Stimulated activated CD8-positive, alpha-beta memory T cell treated with anti-CD3 and anti-CD28 coated beads, Interleukin-4, amount 100 ng/mL, for 4 hours (primary cell): Measurements from ENCODE around the gene KAT5.
"Not testable (repeated sequence)": the region's sequence is repeated elsewhere in the genome, so short reads cannot be mapped to it uniquely, and the experiment has no call there.

Experiments
- DNase-seq, 2 donors: peaks; one replicate each; pipeline ENCODE4 v3.0.0-alpha.2; 2020; ENCODE audit warnings: low read depth in 2 of 2, low spot score in 1 of 2

KAT5 gene

DNA sequence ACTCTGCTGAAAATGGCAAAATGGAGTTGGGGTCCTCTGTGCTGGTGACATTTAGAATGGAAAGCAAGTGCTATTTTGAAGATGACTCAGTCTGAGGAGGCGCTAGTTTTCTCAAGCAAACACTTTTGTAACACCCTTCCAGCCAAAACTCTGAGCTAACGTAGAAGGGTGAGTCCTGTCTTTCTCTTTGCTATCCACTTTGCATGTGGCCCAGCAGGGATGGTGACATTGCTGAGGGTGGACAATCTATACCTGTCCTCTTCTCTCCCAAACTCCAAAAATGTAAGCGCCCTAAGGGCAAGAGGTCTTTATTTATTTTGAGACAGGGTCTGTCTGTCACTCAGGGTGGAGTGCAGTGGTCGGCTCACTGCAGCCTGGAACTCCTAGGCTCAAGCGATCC is 3.6 kb upstream of the KAT5 start:
- no peak for DNase-seq

DNA sequence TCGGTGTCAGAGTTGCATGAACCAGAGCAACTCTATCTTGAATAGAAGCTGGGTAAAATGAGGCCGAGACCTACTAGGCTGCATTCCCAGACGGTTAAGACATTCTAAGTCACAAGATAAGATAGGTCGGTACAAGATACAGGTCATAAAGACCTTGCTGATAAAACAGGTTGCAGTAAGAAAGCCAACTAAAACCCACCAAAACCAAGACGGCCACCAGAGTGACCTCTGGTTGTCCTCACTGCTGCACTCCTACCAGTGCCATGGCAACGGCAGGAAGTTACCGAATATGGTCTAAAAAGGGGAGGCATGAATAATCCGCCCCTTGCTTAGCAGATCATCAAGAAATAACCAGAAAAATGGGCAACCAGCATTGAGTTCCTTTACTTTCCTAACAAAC is 2.4 kb upstream of the KAT5 start:
- no peak for DNase-seq

DNA sequence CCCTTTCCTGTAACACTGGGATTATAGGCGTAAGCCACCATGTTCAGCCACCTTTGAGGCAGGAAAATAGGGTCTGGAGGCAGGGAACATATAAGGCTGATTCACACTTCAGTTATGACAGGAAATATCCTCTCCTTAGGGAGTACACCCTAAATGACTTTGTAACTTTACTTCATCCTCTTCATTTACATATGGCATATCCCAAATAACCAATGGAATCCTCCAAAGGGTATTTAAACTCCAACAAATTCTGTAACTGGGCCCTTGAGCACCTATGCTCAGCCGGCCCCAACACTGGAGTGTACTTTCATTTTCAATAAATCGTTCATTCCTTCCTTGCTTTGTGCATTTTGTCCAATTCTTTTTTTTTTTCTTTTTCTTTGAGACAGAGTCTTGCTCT is 1.6 kb upstream of the KAT5 start:
- DNase-seq = no peak

DNA sequence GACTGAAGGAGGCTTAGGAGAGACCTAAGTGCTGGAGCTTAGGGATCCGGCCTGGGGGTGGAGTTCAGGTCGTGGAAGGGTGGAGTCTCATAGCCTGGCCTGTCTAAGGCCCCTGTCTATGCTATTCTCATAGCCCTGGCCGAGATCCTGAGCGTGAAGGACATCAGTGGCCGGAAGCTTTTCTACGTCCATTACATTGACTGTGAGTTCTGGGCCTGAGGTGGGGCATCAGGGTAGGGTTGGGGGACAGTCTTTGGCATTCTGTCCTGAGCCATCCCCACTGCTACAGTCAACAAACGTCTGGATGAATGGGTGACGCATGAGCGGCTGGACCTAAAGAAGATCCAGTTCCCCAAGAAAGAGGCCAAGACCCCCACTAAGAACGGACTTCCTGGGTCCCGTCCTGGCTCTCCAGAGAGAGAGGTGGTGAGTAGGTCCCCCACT is 603 bp downstream of the KAT5 start:
- DNase-seq = no peak

DNA sequence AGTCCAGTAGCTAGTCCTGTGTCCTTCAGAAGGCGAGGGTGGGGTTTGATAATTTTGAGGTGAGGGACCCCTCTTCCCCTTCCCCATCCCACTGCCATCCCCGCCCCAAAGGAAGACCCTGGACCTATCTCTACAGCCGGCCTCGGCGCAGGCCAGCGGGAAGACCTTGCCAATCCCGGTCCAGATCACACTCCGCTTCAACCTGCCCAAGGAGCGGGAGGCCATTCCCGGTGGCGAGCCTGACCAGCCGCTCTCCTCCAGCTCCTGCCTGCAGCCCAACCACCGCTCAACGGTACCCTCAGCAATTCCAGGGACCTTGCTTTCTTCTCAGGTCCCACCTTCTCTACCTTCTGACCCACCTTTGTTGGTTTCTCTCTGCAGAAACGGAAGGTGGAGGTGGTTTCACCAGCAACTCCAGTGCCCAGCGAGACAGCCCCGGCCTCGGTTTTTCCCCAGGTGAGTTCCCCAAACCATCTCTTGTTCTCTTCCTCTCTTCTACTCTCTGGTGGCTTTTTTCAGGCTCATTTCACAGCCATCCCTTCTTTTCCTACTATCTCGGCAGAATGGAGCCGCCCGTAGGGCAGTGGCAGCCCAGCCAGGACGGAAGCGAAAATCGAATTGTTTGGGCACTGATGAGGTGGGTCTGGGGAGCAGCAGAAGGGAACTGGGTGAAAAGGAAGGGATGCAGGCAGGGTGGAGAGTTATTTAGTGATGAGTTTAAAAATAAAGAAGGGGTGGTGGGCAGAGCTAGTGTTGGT is 1.3 kb downstream of the KAT5 start:
- no peak for DNase-seq

DNA sequence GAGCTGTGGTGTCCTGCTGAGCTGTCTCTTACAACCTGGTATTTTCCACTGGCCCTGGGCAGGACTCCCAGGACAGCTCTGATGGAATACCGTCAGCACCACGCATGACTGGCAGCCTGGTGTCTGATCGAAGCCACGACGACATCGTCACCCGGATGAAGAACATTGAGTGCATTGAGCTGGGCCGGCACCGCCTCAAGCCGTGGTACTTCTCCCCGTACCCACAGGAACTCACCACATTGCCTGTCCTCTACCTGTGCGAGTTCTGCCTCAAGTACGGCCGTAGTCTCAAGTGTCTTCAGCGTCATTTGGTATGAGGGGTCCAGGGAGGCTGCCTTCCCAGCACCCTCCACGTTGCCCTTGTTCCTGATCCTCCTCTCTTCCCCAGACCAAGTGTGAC is 2.4 kb downstream of the KAT5 start:
- no peak for DNase-seq

DNA sequence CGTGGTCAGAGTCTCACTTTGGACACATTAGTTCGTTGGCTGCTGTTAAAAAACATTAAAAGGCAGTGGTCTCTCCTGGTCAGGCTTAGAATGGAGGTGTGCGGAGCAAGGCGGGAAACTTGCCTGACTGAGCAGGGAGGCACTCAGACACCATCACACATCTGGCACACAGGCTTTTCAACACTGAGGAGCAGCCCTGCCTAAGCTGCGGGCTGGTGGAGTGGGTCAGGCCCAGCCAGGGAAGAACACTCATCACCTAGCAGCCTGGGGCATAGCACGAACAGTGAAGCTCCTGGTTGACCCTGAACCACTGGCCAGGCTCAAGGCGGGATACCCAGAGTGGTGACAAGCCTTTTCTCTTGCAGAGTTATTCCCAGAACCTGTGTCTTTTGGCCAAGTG is 4.2 kb downstream of the KAT5 start:
- DNase-seq = no peak

DNA sequence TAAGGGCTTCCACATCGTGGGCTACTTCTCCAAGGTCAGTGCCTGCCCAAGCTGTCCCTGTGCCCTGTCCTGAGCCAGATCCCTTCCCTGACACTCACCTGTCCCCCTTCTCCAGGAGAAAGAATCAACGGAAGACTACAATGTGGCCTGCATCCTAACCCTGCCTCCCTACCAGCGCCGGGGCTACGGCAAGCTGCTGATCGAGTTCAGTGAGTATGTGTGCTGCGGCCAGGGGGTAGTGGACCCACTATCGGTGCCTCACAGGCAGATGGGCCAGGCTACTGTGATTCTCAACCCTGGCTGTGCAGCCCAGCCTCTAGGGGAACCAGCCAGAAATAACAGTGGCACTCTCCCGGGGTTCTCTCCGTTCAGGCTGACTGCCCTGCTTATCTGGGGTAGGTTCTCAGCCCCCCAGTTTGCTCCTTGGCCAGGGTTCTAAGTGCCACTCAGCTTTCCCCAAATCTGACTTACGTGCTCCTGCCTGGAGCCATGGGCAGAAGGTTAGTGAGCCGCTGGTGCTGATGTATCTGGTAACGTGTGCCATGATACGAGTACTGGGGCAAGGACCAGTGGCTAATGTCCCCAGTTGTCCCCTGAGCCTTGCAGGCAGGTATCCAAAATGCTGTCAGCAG is 4.8 kb downstream of the KAT5 start:
- DNase-seq = no peak

DNA sequence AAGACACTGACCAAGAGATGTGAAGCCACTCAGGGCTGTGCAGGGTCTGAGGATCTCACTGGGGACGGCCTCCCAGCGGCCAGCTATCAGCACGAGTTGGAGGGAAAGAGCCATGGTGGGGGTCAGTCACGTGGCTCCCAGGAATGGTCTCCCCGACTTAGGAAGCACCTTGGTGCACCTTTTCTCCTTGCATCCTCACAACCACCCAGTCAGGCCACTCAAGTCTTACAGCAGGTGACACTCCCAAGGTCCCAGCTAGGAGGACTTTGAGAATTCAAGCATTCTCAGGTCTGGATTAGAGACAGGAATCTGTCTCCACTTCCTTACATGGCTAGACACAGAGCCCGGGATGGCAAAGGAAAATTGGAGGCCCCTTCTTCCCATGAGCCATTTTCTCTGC is 5.9 kb downstream of the KAT5 start:
- DNase-seq = no peak

DNA sequence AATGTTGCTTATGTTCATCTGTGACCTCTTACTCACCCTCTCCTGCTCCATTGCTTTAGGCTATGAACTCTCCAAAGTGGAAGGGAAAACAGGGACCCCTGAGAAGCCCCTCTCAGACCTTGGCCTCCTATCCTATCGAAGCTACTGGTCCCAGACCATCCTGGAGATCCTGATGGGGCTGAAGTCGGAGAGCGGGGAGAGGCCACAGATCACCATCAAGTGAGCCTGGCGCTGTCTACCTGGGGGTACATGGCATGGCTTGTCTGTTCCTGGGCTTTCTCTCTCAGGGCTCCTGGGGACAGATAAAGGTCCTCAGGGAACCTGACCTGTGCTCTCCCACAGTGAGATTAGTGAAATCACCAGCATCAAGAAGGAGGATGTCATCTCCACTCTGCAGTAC is 6.5 kb downstream of the KAT5 start:
- DNase-seq = no peak

DNA sequence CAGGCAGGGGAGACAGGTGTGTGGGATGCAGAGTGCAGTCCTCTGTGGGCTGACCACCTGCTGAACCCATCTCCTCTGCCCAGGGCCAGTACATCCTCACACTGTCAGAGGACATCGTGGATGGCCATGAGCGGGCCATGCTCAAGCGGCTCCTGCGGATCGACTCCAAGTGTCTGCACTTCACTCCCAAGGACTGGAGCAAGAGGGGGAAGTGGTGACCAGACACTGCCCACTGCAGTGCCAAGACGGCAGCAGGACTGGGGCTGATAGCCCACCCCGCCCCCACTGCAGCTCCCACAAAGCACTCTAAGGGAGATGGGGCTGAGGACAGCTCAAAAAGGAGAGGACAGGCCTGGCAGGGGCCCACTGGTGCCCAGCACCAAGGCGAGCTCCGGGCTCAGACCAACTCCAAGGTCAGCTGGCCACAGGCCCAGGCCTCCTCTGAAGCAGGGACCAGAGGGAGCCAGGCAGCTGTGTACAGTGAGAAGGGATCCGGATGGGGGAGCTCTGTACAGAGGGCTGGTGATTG is 7.0 kb downstream of the KAT5 start:
- no peak for DNase-seq

DNA sequence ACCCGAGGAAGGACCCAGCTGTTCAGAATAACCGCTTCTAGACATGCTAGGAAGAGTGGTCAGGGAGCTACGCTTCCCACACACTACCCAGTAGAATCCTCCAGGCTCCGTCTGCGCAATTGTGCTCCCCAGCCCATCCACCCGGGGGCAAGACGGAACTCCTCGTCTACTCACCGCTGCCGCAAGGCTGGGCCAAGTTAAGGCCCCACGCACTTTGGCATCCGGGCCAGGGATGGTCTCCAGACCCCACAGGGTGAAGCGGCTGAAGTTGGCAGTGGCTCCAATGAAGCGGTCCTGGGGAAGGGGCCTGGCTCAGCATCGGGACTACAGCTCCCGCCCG is 7.8 kb downstream of the KAT5 start:
- DNase-seq = no peak

DNA sequence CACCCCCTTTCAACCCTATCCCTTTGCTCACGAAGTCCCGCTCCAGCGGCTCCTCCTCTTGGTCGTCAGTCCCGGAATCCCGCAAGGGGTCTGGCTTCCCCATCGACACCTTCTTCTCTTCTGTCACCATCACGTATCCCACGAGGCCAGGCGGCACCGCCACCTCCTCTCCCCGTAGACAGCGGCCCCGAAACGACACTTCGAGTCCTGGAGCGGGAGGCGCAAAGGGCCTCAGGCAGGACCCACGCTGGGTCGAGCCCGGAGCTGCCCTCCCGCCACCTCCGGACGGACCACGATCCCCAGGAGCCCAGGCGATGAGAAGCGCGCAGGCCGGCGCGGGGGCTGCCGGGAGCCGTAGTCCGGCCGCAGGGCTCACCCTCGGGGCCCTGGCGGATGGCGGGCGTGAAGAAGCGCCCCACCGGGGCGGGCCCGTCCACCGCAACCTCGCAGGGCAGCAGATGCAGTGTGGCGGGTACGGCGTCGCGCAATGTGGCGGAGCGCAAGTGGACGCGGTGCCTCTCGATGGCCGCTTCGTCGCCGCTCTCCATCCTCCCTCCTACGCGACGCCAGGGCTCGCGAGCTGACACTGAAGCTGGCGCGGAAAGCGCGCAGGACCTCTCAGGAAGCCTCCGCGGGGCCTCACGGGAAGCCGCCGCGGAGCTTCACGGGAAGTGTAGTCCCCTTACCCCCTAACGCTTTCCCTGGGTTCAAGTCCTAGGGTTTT is 8.3 kb downstream of the KAT5 start, which contains the start of gene RNASEH2C:
Gene RNASEH2C, minus strand, starts transcription at position 588 of the 724 bp plus-strand sequence. Its CDS starts 40 bp downstream, at position 548.
- peak; percentile 43 to 60 for DNase-seq

DNA sequence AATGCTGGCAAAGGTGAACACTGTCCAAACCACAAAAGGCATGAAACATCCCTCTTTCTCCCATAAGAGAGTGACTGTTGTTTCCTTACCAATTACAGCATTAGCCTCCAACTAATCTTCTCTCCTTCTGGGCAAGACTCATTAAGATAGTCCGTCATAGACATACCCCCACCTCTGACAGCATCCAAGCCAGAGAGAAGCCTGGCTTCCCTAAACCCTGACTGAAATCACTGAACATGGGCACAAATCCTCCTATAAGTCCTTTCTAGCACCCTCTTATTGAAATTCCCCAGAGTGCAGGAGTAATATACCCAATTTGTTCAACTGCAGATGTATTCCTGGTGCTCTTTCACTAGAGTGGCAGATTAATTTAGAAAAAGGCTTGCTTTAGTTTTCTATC is 10.2 kb downstream of the KAT5 start:
- DNase-seq = no peak

DNA sequence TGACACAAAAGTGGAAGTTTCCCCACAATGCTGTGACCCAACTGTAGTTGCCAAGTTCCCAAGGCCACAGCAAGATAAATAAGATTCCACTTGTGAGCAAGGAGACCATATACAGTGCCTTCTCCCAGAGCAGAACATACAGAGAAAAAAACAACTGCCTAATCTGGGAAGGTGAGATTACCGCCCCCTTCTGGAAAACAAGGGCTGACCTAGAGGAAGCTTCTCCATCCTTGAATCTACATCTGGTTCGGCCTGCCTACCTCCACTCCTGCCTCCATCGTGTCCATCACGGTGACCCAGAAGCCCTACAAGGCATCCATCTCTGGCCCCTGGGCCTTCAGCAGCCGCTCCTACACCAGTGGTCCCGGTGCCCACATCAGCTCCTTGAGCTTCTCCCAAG is 14.6 kb downstream of the KAT5 start:
- no peak for DNase-seq

DNA sequence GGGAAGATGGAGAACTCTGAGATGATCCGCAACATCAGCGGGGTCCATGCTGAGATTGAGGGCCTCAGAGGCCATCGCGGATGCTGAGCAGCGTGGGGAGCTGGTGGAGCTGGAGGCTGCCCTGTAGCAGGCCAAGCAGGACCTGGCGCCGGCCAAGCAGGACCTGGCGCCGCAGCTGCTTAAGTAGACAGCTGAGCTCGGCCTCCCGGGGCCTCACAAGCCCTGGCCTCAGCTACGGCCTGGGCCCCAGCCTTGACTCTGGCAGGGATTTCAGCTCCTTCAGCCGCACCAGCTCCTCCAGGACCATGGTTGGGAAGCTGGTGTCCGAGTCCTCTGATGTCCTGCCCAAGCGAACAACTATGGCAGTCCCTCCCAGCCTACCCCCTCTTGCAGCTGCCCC is 15.8 kb downstream of the KAT5 start:
- no peak for DNase-seq

DNA sequence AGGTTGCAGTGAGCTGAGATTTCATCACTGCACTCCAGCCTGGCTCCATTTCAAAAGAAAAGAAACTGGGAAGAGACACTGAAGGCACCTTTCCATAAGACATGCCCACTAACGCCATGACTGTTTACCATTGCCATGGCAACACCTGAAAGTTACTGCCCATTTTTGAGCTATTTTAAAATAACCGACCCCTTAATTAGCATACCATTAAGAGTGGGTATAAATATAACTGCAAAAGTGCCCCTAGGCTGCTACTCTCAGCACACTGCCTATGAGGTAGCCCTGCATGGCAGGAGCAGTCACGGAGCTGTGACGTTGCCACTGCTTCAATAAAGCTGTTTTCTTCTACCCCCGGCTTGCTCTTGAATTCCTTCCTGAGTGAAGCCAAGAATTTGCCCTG is 18.4 kb downstream of the KAT5 start:
- no peak for DNase-seq

DNA sequence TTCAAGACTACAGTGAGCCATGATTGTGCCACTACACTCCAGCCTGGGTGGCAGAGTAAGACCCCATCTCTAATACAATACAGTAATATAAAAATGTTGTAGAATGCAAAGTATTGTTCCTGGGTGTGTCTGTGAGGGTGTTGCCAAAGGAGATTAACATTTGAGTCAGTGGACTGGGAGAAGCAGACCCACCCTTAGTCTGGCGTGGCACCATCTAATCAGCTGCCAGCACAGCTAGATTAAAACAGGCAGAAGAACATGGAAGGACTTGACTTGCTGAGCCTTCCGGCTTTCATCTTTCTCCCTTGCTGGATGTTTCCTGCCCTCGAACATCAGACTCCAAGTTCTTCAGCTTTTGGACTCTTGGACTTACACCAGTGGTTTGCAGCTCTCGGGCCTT is 23.1 kb downstream of the KAT5 start:
- DNase-seq = not testable (repeated sequence)

DNA sequence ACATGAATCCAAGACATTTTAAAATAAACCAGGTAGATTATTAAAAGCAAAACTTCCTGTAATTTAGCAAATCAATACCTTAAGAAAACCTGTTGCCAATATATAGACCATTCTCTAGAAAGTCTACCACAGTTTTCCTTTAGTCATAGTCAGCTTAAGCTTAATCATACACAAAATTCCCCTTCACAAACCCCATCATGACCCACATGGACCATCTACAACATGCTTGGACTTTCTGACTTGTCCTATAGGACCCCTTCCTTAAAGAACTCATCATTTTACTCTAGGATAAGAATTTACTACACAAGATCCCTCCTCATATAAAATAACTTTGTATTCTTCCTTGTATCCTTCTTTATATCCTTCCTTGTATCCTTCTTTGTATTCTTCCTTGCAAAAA is 24.8 kb downstream of the KAT5 start:
- DNase-seq = no peak

DNA sequence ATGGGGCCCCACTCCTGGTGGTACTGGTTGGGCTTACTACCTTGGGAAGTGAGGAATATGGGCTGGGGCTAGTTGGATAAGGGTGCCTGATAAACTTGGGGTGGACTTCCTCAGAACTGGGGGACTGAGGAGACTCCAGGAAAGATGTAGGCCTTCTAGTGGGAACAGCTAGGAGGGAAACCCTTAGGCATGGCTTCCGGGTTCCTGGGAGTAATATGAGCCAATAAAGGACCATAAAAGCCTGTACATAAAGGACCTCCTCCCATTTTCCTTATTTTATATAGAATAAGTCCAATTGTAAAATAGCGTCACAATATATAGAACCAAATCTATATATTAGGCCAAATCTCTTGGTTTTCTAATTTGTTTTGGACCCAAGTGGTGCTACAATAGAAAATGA is 27.0 kb downstream of the KAT5 start:
- DNase-seq = no peak

DNA sequence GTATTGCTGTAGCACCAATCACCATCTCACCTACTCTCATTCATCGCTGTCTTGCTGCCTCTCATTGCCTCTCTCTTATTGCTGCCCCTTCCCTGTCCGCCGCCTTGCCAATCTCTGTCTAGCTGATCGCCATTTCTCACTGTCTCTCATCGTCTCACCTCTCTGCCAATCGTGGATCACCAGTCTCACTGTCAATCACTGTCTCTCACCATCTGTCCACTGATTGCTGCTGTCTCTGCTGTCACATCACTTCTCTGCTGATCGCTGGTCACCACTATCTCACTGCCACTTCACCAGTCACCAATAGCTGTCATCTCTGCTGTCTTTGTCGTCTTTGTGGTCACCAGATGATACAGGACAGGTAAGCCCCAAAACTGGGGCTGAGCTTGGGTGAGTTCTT is 29.1 kb downstream of the KAT5 start:
- DNase-seq = no peak

DNA sequence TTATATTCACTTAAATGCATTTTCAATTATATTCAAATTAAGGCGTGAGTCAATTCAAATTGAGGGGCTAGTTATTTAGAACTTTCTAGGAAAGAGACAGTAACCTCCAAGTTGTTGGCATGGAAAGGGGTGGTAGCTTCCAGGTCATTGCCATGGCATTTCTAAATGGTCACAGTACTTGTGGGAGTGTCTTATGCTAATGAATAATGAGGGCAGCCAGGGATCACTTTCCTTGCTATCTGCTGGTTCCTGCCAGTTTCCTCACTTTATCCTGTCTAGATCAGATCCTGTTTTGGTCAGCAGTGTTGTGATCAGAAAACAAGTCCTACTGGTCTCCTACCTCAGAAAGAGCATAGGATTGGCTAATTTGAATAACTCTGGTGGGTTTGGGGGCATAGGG is 30.3 kb downstream of the KAT5 start:
- no peak for DNase-seq
